Cardiac fibroblast (primary cell): ENCODE results near the gene PRR5.
A peak's percentile ranks its signal among the peaks of the same experiment; 100 is the strongest.
"Not testable (repeated sequence)": the region's sequence is repeated elsewhere in the genome, so short reads cannot be mapped to it uniquely, and the experiment has no call there.

Source experiments
- DNase-seq, 2 donors: peaks; one replicate each; pipeline versions ENCODE4 v3.0.0 to v3.0.0-alpha.2; 2010; ENCODE audit warnings: low read depth in 2 of 2
- H3K4me3 ChIP-seq, 2 donors: replicated peaks in 1 of 2; 1 replicate in 1 of 2; 2 replicates in 1 of 2; pipeline ENCODE4 v1.5.1; 2011; ENCODE audit warnings: low read depth in 2 of 2, low read length in 2 of 2, mild to moderate bottlenecking in 2 of 2, moderate library complexity in 1 of 2
- TF ChIP-seq, protein P1 (sequence below): IDR thresholded peaks from one replicate; pipeline ENCODE4 v1.5.1; 2011; ENCODE audit warnings: low read depth, mild to moderate bottlenecking, low read length, inconsistent platforms

The PRR5 gene

DNA sequence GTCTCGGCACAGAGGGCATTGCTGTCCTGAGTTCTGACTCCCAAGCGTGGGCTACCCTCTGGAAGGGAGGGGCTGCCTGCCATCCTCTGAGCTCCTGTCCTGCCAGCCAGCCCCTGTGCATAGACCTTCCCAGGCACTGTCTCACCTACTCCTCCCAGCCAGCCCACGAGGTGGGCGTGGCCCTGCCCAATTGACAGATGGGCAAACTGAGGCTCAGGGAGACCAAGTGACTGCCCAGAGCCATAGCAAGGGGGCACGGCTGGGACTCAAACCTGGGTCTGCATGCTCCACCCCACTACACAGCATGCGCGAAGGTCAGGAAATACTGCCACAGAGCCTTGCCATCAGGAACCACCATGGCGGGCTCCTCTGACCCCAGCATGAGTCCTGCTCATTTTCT, 29.4 kb upstream of the PRR5 start:
- no peak for DNase-seq
- H3K4me3 ChIP-seq = no peak overlapping the region
- TF ChIP-seq, protein P1, sequence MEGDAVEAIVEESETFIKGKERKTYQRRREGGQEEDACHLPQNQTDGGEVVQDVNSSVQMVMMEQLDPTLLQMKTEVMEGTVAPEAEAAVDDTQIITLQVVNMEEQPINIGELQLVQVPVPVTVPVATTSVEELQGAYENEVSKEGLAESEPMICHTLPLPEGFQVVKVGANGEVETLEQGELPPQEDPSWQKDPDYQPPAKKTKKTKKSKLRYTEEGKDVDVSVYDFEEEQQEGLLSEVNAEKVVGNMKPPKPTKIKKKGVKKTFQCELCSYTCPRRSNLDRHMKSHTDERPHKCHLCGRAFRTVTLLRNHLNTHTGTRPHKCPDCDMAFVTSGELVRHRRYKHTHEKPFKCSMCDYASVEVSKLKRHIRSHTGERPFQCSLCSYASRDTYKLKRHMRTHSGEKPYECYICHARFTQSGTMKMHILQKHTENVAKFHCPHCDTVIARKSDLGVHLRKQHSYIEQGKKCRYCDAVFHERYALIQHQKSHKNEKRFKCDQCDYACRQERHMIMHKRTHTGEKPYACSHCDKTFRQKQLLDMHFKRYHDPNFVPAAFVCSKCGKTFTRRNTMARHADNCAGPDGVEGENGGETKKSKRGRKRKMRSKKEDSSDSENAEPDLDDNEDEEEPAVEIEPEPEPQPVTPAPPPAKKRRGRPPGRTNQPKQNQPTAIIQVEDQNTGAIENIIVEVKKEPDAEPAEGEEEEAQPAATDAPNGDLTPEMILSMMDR = no peak

- DNase-seq = no peak
- TF ChIP-seq, protein P1 = no peak
- no peak overlapping the region for H3K4me3 ChIP-seq
Observed at GRCh38 chr22:44673406-44673805, 28.6 kb upstream of the PRR5 start.

- not testable (repeated sequence) for H3K4me3 ChIP-seq, DNase-seq
Observed at GRCh38 chr22:44676066-44676440, 26.0 kb upstream of the PRR5 start.

DNA sequence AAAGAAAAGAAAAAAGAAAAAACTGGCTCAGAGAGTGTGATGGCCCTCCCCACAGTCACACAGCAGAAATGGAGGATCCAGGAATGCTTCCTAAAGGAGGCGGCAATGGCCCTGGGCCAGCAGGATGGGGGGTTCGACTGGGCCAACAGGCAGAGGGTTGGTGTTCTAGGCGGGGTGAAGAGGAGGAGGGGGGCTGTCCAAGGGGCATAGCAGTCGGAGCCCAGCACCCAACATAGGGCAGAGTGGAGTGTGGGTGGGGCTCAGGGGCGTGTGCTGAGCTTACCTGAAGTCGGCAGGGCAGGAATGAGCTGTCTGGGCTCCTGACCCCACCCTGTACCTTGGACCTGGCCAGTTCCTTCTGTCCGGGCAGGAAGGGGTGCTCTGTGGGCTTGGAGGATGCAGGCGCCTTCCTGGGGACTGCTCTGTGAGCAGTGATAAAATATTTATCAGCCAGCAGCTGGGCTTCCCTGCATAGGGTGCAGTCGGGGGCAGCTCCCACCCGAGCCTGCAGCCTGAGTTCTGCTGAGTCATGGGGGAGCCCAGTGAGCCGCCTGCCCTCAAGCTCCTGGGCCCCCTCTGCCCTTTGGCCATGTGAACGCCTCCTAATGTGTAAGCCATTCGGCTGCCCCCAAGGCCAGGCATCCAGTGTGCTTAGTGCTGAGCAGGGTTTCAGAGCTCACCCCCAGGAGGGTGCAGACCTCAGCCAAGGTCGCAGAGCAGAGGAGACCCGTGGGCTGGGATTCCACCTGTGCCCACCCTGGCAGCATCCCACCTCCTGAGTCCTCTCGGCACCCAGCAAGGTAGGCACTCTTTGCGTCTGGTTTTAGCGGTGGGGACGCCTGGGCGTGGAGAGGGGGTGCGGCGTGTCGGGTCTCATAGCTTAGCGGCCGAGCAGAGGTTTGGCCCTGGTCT, 25.3 kb upstream of the PRR5 start:
- no peak overlapping the region for H3K4me3 ChIP-seq
- TF ChIP-seq, protein P1 = no peak
- DNase-seq = peak in 1 of 2 donors; percentile 44

- H3K4me3 ChIP-seq = no peak overlapping the region
- TF ChIP-seq, protein P1 = no peak
- DNase-seq = no peak
Observed at GRCh38 chr22:44677353-44677840, 24.6 kb upstream of the PRR5 start.

DNA sequence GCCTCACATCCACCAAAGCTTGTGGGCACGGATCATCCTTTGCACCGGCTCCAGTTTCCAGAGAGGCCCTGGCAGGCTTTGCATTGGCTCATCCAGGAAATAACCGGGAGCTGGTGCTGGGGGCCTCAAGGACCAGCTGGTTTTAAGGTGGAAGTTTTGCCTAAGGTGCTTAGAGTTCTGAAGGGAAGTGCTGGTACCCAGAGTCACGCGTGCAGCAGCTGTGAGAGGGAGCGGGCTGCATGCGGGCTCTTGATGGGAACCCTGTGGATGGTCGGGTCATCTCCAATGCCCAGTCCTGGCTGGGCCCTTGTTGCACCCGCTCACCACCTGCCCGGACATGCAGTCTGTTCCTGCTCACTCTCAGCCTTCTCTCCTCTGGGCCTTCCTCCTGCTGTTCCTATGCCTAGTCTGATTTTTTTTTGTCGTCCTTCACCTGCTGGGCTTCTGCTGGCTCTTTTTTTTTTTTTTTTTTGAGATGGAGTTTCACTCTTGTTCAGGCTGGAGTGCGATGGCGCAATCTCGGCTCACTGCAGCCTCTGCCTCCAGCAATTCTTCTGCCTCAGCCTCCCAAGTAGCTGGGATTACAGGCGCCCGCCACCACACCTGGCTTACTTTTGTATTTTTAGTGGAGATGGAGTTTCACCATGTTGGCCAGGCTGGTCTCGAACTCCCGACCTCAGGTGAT, 24.0 kb upstream of the PRR5 start:
- no peak overlapping the region for H3K4me3 ChIP-seq
- TF ChIP-seq, protein P1 = no peak
- DNase-seq = no peak

GRCh38 chr22:44678556-44679305, 23.3 kb upstream of the PRR5 start:
- H3K4me3 ChIP-seq = no peak overlapping the region
- TF ChIP-seq, protein P1 = no peak
- DNase-seq = no peak

- not testable (repeated sequence) for H3K4me3 ChIP-seq, DNase-seq
Observed at GRCh38 chr22:44679306-44679647, 22.7 kb upstream of the PRR5 start.
